Measurements from ENCODE around the gene NSUN3.
A peak's percentile ranks its signal among the peaks of the same experiment; 100 is the strongest.

Gene NSUN3

DNA sequence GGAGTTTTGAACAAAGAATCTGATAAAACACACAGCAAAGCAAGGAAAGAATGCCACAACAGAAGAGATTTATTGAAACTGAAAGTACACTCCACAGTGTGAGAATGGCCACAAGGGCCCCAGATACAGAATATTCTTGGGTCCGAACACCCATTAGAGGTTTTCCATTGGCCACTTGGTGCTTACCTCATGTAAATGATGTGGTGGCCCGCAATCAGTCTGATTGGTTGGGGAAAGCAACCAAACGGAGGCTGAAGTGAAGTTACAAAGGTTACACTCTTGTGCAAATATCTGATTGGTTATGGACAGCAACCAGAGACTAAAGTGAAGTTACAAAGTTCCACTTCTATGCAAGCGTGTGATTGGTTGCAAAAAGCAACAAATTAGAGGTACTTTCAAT, 20.4 kb downstream of the NSUN3 start:
- TF ChIP-seq, protein P1, sequence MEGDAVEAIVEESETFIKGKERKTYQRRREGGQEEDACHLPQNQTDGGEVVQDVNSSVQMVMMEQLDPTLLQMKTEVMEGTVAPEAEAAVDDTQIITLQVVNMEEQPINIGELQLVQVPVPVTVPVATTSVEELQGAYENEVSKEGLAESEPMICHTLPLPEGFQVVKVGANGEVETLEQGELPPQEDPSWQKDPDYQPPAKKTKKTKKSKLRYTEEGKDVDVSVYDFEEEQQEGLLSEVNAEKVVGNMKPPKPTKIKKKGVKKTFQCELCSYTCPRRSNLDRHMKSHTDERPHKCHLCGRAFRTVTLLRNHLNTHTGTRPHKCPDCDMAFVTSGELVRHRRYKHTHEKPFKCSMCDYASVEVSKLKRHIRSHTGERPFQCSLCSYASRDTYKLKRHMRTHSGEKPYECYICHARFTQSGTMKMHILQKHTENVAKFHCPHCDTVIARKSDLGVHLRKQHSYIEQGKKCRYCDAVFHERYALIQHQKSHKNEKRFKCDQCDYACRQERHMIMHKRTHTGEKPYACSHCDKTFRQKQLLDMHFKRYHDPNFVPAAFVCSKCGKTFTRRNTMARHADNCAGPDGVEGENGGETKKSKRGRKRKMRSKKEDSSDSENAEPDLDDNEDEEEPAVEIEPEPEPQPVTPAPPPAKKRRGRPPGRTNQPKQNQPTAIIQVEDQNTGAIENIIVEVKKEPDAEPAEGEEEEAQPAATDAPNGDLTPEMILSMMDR (conservative IDR thresholded peaks at IDR 0.05; ENCODE audit: control insufficient read depth, insufficient read depth, low read depth, low read length) = no peak
- no peak overlapping the region for H3K4me3 ChIP-seq (ENCODE audit: control insufficient read depth, low read depth, low read length)
- no peak for DNase-seq (ENCODE audit: low read depth)

DNA sequence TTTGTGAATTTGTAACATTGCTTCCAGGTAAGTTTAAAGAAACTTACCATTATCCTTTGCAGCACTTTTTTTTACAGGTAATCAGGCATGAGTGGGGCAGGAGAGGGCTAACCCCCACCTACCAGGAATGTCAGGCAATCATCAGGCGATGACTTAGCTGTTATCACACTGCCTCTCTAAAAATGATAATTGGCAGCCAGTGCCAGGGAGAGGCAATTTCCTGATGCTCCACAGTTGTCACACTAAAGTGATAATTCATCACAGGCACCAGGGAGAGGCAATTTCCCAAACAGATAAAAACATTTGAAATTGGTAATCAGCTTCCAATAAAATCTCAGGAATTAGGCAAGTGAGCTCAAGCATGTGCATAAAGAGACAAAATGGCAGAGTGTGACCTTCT, 26.3 kb downstream of the NSUN3 start:
- no peak for DNase-seq (ENCODE audit: low read depth)

GRCh38 chr3:94092086-94092485, 29.2 kb downstream of the NSUN3 start:
- TF ChIP-seq, protein P1 (conservative IDR thresholded peaks at IDR 0.05; ENCODE audit: control insufficient read depth, insufficient read depth, low read depth, low read length) = no peak
- no peak overlapping the region for H3K4me3 ChIP-seq (ENCODE audit: control insufficient read depth, low read depth, low read length)
- DNase-seq (ENCODE audit: low read depth) = no peak

More for the DNA sequence above, 26.3 kb downstream of the NSUN3 start:
- TF ChIP-seq, protein P1 (conservative IDR thresholded peaks at IDR 0.05; ENCODE audit: control insufficient read depth, insufficient read depth, low read depth, low read length) = no peak
- no peak overlapping the region for H3K4me3 ChIP-seq (ENCODE audit: control insufficient read depth, low read depth, low read length)

DNA sequence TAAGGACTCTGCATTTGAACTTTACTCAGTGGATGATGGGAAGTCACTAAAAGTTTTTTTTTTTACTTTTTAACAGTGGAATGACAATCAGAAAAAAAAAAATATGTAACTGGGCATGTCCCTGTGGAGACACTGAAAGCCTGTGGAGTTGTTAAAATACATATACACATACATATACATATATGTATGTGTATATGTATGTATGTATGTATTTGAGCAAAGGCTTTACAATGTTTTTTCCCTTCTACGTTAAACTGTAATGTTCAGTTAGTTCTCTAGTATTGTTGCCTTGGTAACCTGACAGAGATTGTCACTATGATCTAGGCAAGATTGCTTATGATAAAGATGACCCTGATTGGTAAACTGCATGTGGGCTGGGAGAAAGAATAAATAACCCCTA, 30.3 kb downstream of the NSUN3 start:
- TF ChIP-seq, protein P1 (conservative IDR thresholded peaks at IDR 0.05; ENCODE audit: control insufficient read depth, insufficient read depth, low read depth, low read length) = no peak
- H3K4me3 ChIP-seq (ENCODE audit: control insufficient read depth, low read depth, low read length) = no peak overlapping the region
- DNase-seq (ENCODE audit: low read depth) = no peak

DNA sequence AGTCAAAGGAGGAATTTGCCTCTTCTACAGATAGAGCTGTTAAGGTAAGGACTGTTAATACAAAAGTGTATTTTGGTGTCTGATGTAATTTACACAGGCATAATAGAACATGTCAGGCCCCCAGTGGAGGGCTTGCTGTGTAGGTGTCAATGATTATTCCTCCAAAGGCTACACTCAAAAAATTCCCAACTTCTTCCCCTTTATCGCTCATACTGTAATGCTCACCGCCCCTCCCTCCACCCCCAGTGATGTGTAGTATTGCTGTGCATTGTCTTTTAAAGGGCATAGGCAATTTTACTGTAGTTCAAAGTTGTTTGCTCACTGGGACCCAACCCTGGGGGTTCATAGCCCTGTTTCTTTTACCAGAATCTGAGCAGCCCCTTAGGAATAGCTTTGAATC, 32.2 kb downstream of the NSUN3 start:
- DNase-seq (ENCODE audit: low read depth) = no peak
- TF ChIP-seq, protein P1 (conservative IDR thresholded peaks at IDR 0.05; ENCODE audit: control insufficient read depth, insufficient read depth, low read depth, low read length) = no peak
- no peak overlapping the region for H3K4me3 ChIP-seq (ENCODE audit: control insufficient read depth, low read depth, low read length)

- DNase-seq (ENCODE audit: low read depth) = peak; percentile 45
- TF ChIP-seq, protein P1 (conservative IDR thresholded peaks at IDR 0.05; ENCODE audit: control insufficient read depth, insufficient read depth, low read depth, low read length) = no peak
- H3K4me3 ChIP-seq (ENCODE audit: control insufficient read depth, low read depth, low read length) = no peak overlapping the region
Observed at GRCh38 chr3:94098452-94098851, 35.6 kb downstream of the NSUN3 start.

- no peak for DNase-seq (ENCODE audit: low read depth)
- no peak overlapping the region for H3K4me3 ChIP-seq (ENCODE audit: control insufficient read depth, low read depth, low read length)
- TF ChIP-seq, protein P1 (conservative IDR thresholded peaks at IDR 0.05; ENCODE audit: control insufficient read depth, insufficient read depth, low read depth, low read length) = no peak
Observed at GRCh38 chr3:94099311-94099710, 36.5 kb downstream of the NSUN3 start.
